ENCODE measurements around the gene LCOR.
"Not testable (repeated sequence)": the region's sequence is repeated elsewhere in the genome, so short reads cannot be mapped to it uniquely, and the experiment has no call there.

The LCOR gene

GRCh38 chr10:96831867-96832720 lies at the start of gene LCOR:
Gene LCOR, plus strand, starts transcription at chr10:96832298. Its CDS starts 116,760 bp downstream, at chr10:96949058.
- DNase-seq (ENCODE audit: low read depth in 2 of 2), result peak; percentile 72 to 78

DNA sequence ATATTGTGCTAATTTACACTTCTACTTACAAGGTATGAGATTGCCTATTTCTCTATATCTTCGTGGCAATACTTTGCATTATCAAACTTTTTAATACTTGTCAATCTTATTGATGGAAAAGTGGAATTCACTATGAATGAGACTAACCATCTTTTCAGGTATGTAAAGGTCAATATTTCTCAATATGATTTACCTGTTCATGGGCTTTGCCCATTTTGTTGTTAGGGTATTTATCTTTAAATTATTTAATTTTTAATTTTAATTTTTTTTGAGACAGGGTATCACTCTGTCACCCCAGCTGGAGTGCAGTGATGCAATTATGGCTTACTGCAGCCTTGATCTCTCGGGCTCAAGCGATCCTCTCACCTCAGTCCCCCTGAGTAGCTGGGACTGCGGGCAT lies 47.8 kb upstream of the LCOR start:
- no peak for DNase-seq (ENCODE audit: low read depth in 2 of 2)

- DNase-seq (ENCODE audit: low read depth in 2 of 2), result no peak
These were observed 42.5 kb upstream of the LCOR start for GRCh38 chr10:96789571-96790108.

DNA sequence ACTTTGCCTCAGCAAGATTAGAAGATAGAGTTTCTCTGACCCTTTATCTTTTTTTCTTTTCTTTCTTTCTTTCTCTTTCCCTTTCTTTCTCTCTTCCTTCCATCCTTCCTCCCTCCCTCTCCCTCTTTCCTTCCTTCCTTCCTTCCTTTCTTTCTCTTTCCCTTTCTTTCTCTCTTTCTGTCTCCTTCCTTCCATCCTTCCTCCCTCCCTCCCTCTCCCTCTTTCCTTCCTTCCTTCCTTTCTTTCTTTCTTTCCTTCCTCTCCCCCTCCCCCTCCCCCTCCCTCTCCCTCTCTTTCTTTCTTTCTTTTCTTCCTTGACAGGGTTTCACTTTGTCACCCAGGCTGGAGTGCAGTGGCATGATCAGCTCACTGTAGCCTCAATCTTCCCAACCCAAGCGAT lies 40.2 kb upstream of the LCOR start:
- no peak for DNase-seq (ENCODE audit: low read depth in 2 of 2)

DNA sequence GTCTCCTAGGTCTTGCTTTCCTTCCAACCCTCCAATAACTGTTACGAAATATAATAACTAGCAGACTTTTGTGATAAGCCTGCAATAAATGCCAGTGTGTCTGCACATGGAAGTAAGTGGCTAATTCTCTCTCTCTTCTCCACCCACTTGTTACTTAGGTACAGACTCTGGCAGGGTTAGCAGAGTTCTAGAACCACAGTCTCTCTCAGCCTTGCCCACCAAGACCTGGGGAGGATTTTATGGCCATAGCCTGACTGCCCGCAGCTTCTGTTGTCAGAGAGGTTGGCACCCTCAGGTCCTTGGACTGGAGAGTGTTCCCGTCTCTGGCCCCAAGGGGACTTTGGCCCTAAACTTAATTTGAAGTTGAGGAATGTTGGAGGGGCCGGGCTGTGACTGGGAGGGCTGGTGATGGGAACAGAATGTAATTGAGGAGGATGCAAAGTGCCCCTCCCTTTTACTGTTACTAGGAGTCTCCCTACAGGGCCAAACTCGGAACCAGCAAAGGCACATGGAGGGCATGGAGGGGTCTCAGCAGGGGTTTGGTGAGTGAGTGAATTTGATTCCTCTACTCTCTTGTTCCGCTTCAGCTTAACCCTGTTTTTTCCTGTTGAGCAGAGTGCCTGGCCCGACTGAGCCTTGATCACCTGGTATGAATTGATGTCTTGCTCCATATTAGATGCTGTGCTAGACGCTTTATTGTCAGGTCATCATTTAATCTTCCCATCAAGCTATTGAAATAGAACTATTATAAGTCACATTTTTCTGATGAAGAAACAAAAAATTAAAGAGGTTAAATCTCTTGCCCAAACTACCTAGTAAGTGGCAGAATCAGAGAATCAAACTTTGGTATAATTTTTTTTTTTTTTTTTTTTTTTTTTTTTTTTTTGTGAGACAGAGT lies 37.0 kb upstream of the LCOR start:
- DNase-seq (ENCODE audit: low read depth in 2 of 2), result no peak

GRCh38 chr10:96797485-96797884 lies 34.6 kb upstream of the LCOR start:
- DNase-seq (ENCODE audit: low read depth in 2 of 2), result no peak

GRCh38 chr10:96803288-96803664 lies 28.8 kb upstream of the LCOR start:
- no peak for DNase-seq (ENCODE audit: low read depth in 2 of 2)

GRCh38 chr10:96814264-96814663 lies 17.8 kb upstream of the LCOR start:
- no peak for DNase-seq (ENCODE audit: low read depth in 2 of 2)

DNA sequence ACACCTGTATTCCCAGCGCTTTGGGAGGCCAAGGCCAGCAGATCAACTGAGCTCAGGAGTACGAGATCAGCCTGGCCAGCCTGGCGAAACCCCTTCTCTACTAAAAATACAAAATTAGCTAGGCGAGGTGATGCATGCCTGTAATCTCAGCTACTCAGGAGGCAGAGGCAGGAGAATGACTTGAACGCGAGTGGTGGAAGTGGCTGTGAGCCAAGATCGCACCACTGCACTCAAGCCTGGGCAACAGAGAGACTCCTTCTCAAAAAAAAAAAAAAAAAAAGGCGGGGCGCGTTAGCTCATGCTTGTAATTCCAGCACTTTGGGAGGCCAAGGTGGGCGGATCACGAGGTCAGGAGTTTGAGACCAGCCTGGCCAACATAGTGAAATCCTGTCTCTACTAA lies 13.1 kb upstream of the LCOR start:
- not testable (repeated sequence) for DNase-seq (ENCODE audit: low read depth in 2 of 2)

DNA sequence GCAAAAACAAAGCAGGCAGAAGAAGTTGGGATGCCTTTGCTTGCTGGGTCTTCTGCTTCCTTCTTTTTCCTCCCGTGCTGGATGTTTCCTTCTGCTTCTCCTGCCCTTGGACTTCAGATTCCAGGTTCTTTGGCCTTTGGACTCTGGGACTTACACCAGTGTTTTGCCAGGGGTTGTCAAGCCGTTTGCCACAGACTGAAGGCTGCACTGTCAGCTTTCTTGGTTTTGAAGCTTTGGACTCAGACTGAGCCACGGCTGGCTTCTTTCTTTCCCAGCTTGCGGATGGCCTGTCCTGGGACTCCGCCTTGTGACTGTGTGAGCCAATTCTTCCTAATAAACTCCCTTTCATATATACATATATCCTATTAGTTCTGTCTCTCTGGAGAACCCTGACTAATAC lies 11.3 kb upstream of the LCOR start:
- DNase-seq (ENCODE audit: low read depth in 2 of 2), result no peak

DNA sequence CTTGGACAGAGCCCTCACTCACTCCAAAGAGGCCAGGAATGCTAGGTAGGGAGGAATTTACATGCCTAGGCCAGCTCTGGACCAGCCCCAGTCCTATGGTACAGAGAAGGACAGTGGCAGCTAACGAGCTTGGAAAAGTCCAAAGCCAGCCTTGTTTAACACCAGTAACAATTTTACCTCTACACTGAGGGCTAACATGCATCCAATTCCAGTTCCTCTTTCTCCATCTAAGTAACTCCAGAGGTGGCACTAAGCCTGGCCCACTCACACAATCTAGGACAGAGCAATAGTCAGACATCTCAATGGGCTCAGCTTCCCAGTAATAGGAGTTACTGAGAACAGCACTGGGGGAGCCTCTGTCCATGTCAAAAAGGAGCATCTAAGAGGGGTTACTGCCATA lies 5.7 kb upstream of the LCOR start:
- DNase-seq (ENCODE audit: low read depth in 2 of 2), result no peak

DNA sequence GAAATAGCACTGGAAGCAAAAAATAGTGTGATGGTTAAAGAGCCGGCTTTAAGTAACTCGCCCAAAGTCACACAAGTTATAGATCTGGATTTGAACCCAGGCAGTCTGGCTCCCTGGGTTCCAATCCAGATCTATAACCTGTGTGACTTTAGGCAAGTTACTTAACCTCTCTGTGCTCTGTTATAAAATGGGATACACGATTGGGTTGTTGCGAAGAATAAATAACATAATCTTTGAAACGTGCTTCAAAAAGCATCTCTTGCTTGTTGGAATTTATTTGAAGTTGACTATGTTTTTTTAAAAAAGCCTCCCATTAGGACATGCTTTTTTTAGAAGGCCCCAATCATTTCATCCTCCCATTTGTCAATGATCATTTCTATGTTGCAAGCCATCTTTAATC lies 3.5 kb upstream of the LCOR start:
- DNase-seq (ENCODE audit: low read depth in 2 of 2), result no peak

DNA sequence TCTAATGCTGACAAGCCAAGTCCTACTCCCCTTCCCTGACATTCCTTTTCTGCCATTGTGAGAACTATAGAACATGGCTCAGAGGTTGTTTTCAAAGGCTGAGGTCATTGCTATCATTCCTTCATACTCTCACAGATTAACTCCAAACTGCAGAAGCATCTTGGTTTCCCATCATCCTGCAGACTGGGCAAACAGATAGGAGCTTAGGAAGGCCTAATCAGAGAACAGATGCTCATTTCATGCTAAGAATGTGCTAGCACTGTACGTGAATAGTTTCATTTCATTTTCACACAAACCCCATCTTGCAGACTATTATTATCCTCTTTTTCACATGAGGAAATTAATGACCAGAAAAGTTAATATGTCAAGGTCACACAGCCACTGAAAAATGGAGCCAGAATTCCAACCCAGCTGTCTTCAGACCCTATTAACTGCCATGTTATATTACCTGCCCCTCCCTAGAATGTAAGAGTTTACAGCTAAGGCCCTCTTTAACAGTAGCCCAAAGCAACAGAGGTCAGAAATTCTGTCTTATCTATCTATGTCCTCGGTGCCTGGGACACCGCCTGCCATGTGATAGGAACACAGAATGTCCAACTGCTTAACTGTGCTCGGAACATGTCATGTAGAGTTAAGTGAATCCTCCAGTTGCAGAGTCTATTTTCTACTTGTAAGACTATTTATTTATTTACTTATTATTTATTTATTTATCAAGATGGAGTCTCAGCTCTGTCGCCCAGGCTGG lies 2.9 kb upstream of the LCOR start:
- no peak for DNase-seq (ENCODE audit: low read depth in 2 of 2)

DNA sequence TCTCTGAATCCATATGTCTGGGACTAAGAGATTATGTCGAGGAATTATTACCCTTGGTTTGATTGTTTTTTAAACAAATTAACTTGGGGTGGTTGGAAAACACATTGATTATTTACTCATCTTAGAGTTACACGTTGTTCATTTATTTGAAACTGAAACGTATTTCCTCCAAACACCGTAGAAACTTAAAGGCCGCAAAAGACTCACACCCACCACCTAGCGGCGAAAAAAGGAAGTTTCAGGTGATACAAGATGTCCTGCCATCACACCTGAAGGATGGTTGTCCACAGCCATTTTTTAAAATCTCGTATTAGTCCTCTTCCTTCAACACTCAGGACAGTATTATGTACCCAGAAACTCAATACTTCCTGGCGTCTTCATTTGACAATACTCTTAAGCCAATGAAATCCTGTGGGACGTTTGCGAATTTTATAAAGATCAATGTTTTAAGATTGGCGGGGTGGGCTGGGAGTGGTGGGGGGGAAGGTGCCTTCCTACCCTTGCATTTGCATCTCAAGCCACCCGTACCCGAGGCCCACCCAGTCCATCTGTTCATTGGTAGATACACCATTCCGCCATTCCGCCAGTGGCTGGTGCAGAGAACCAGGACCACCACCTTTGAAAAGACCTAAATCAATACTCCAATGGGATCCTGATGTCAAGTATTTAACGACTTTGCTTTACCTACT lies 1.4 kb upstream of the LCOR start:
- DNase-seq (ENCODE audit: low read depth in 2 of 2), result peak; percentile 51 to 84

- no peak for DNase-seq (ENCODE audit: low read depth in 2 of 2)
These were observed 765 bp upstream of the LCOR start for GRCh38 chr10:96831200-96831866.

DNA sequence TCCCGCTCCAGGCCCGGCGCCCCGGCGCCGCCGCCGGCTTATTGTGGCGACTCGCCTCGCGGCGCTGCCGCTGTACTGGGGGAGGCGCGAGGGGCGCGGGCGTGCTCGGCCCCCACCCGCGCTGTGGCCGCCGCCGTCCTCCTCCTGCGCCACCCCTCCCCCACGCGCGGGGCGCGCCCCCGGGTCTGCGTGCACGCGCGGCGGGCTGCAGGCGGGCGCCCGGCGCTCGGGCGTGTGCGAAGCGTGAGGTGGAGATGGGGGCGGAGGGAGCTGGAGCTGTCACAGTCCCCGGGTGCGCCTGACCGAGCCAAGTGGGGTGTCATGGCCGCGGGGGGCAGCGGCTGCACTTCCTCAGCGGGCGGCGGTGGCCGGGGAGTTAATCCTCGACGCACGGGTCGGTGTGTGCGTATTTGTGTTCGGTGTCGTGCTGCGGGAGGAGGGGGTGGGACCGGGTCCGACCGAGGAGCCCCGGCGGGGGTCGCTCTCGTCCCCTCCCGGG lies 672 bp downstream of the LCOR start:
- DNase-seq (ENCODE audit: low read depth in 2 of 2), result peak; percentile 82 to 83

DNA sequence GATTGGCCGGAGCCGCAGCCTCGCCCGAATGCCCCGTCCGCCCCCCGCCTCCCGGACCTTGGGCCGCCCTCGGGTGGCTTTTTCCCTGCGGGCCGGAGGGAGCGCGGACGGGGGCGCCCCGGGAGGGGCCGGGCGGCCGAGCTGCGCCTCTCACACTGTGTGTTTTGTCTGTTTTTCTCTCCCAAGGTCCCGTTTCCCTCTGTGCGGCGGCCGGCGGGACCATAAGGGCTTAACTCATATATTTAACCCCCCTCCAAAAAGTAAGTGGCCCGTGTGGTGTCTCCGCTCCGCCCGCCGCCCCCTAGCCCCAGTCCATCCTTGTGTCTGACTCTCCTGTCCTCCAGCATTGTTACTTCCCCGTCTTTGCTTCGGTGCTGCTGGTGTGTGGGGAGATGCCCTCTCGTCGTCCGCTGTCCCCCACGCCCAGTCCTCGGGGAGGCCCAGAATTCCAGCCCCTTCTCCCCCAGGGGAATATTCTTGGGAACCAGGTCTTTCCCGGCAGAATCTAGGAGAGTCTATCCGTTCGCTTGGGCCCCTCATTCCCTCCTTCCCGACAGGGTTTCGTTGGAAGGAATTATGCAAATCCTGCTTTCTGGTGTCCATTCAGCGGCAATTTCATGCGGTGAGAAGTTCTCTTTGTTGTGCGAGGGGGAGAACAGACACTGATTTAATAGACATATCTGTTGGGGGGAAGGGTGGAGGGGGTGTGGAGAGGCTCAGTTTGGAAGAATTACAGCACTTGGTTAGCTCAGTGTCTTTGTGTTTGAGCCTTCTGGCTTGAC lies 1.3 kb downstream of the LCOR start:
- no peak for DNase-seq (ENCODE audit: low read depth in 2 of 2)

GRCh38 chr10:96834120-96834519 lies 2.0 kb downstream of the LCOR start:
- DNase-seq (ENCODE audit: low read depth in 2 of 2), result no peak

- DNase-seq (ENCODE audit: low read depth in 2 of 2), result no peak
These were observed 3.8 kb downstream of the LCOR start for GRCh38 chr10:96835899-96836298.

- DNase-seq (ENCODE audit: low read depth in 2 of 2), result no peak
These were observed 6.4 kb downstream of the LCOR start for GRCh38 chr10:96838529-96838928.
